Smooth muscle cell (in vitro differentiated cells): ENCODE measurements around the gene DCTN1. TPM values are rescaled to one million over a fixed set of nuclear protein-coding genes. Genes with fewer than 3 reads are reported as not detected.

Source experiments
- DNase-seq: peaks from one replicate; lab custom pipeline; 2025; ENCODE audit not compliant: unreplicated experiment; lab: John Stamatoyannopoulos, UW
- H2AFZ ChIP-seq: fragments of 200-600 bp; sonication (generic); 2 replicates; pipeline ENCODE4 v1.6.0; 2016; ENCODE audit warnings: antibody characterized with exemption, low read depth, mild to moderate bottlenecking
- H3F3A ChIP-seq: fragments of 200-600 bp; sonication (generic); 2 replicates; pipeline ENCODE4 v1.6.0; 2017; ENCODE audit warnings: antibody characterized with exemption, low read depth
- H3K27ac ChIP-seq: fragments of 200-600 bp; sonication (generic); 2 replicates; pipeline ENCODE4 v1.5.1; 2016; ENCODE audit warnings: low read depth, mild to moderate bottlenecking
- H3K27me3 ChIP-seq: fragments of 200-600 bp; sonication (generic); 2 replicates; pipeline ENCODE4 v1.6.1; 2016; ENCODE audit warnings: low read depth, mild to moderate bottlenecking
- H3K36me3 ChIP-seq: fragments of 200-600 bp; sonication (generic); 2 replicates; pipeline ENCODE4 v1.5.1; 2016; ENCODE audit warnings: low read depth
- H3K4me1 ChIP-seq: fragments of 200-600 bp; sonication (generic); 2 replicates; pipeline ENCODE4 v1.5.1; 2016; ENCODE audit warnings: low read depth
- H3K4me2 ChIP-seq: fragments of 200-600 bp; sonication (generic); 2 replicates; pipeline ENCODE4 v1.6.0; 2016; ENCODE audit warnings: mild to moderate bottlenecking
- H3K4me3 ChIP-seq: fragments of 200-600 bp; sonication (generic); 2 replicates; pipeline ENCODE4 v1.5.1; 2016; ENCODE audit warnings: mild to moderate bottlenecking
- H3K79me2 ChIP-seq: fragments of 200-600 bp; sonication (generic); 2 replicates; pipeline ENCODE4 v1.6.0; 2016; ENCODE audit warnings: low read depth, mild to moderate bottlenecking
- H3K9ac ChIP-seq: fragments of 200-600 bp; sonication (generic); 2 replicates; pipeline ENCODE4 v1.6.0; 2016; ENCODE audit warnings: low read depth
- H3K9me3 ChIP-seq: fragments of 200-600 bp; sonication (generic); replicated peaks from 2 replicates; pipeline ENCODE4 v1.5.1; 2016; ENCODE audit warnings: low read depth
- H4K20me1 ChIP-seq: fragments of 200-600 bp; sonication (generic); 2 replicates; pipeline ENCODE4 v1.6.0; 2016; ENCODE audit warnings: low read depth
- CTCF ChIP-seq: fragments of 200-600 bp; sonication (generic); IDR thresholded peaks from 2 replicates; pipeline ENCODE4 v1.5.1; 2017; ENCODE audit warnings: borderline replicate concordance, mild to moderate bottlenecking, antibody characterized with exemption; ENCODE audit not compliant: insufficient read depth, poor library complexity, severe bottlenecking
- WGBS: methylation state at CpG from one replicate; pipeline ENCODE4 v1.1.7; 2016; ENCODE audit warnings: low lambda C conversion rate; 5-methylcytosine and 5-hydroxymethylcytosine counted together
- polyA plus RNA-seq: library from polyadenylated mRNA; unstranded; fragments of >200 nt; fragmentation: Nextera tagmentation; extraction: Ambion mirVana; gene quantifications from 2 replicates; pipeline ENCODE4 v1.2.1, GENCODE V29; 2016
- total RNA-seq: library from RNA; depleted of rRNA; stranded (reverse); fragments of >200 nt; gene quantifications from 2 replicates; pipeline ENCODE4 v1.2.3, GENCODE V29; 2014

Gene DCTN1
- total and polyA plus RNA-seq, 2 experiments from 2014 or later = 65.8 to 105 TPM

GRCh38 chr2:74419345-74419744 is 39.2 kb upstream of the DCTN1 start:
- Histone ChIP-seq H3K79me2 (no peaks in the 10 kb centered on the region), H3K4me1 (peaks cover 5% of the 10 kb centered on the region), H2AFZ (no peak overlapping the region), H3K27me3 (peaks cover 4% of the 10 kb centered on the region), H3K36me3 (no peaks in the 10 kb centered on the region), H3K9me3 (no peaks in the 10 kb centered on the region), H3K4me2 (no peak overlapping the region), H3K27ac (no peak overlapping the region), H3K9ac (no peak overlapping the region), H3F3A (peaks cover 3% of the 10 kb centered on the region), H3K4me3 (no peak overlapping the region), H4K20me1 (no peaks in the 10 kb centered on the region)
- no peak for DNase-seq
- no peak for TF ChIP-seq CTCF
- 91% methylated on average over 1 of the region's 1 CpG for WGBS

DNA sequence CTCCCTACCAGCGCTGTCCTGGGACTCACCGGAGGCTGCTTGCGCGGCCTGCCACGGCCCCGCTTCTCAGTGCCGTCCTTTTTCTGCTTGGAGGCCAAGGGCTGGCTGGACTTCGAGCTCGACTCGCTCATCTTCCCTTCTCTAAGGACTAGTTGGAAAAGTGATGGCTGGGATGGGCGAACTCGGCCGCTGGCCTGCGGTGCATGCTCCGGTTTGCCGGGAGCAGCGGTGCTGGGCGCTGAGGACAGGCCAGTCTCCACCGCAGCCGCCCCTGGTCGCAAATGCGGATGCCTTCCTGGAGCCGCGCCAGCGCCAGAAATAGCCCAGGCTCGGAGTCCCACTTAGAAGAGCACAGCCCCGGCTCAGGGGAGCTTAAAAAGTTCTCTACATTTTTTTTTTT is 38.2 kb upstream of the DCTN1 start:
- Histone ChIP-seq H3K27ac (no peak overlapping the region), H3K27me3 (peaks cover 4% of the 10 kb centered on the region), H4K20me1 (no peaks in the 10 kb centered on the region), H3K9me3 (no peaks in the 10 kb centered on the region), H3K4me1 (peaks cover 5% of the 10 kb centered on the region), H2AFZ (no peak overlapping the region), H3K4me3 (no peak overlapping the region), H3K79me2 (no peaks in the 10 kb centered on the region), H3K4me2 (no peak overlapping the region), H3K9ac (no peak overlapping the region), H3K36me3 (no peaks in the 10 kb centered on the region), H3F3A (no peaks in the 10 kb centered on the region)
- TF ChIP-seq CTCF = no peak
- DNase-seq = no peak
- 94% methylated on average over 27 of the region's 27 CpGs for WGBS

DNA sequence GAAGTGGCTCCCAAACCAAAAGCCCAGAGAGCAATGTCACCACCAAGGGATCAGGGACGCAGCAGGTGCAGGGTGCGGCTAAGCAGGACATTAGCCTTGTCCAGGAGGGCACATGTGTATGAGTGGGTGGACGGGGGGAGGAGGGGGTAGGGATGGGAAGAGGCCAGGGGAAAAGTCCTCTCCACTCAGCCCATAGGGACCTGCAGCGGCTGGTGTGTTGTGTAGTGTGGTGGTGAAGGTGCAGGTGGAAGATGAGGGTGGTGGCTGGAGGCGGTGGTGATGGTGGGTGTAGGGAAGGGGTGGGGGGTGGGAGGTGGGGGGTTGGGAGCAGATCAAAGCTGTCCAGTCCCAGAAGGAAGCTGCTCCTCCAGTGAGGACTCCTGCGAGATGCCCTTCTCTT is 37.7 kb upstream of the DCTN1 start:
- peaks cover 4% of the 10 kb centered on the region for H3K27me3 ChIP-seq
- WGBS = 82% methylated on average over 3 of the region's 6 CpGs
- H3K4me2 ChIP-seq = no peak overlapping the region
- peaks cover 5% of the 10 kb centered on the region for H3K4me1 ChIP-seq
- H2AFZ ChIP-seq = no peak overlapping the region
- H3K4me3 ChIP-seq = no peak overlapping the region
- no peaks in the 10 kb centered on the region for H3K79me2 ChIP-seq
- H3K36me3 ChIP-seq = no peaks in the 10 kb centered on the region
- no peaks in the 10 kb centered on the region for H3K9me3 ChIP-seq
- no peak overlapping the region for H3K9ac ChIP-seq
- no peaks in the 10 kb centered on the region for H3F3A ChIP-seq
- no peak for TF ChIP-seq CTCF
- no peak overlapping the region for H3K27ac ChIP-seq
- no peak for DNase-seq
- no peaks in the 10 kb centered on the region for H4K20me1 ChIP-seq

GRCh38 chr2:74417197-74417596 is 37.1 kb upstream of the DCTN1 start:
- Histone ChIP-seq H3K36me3 (no peaks in the 10 kb centered on the region), H3K27me3 (peaks cover 4% of the 10 kb centered on the region), H3K4me3 (no peak overlapping the region), H2AFZ (no peak overlapping the region), H4K20me1 (no peaks in the 10 kb centered on the region), H3K4me1 (peaks cover 5% of the 10 kb centered on the region), H3K27ac (no peak overlapping the region), H3F3A (no peaks in the 10 kb centered on the region), H3K9me3 (no peaks in the 10 kb centered on the region), H3K9ac (no peak overlapping the region), H3K79me2 (no peaks in the 10 kb centered on the region), H3K4me2 (no peak overlapping the region)
- TF ChIP-seq CTCF = no peak
- DNase-seq = no peak
- WGBS = 73% methylated on average over 3 of the region's 3 CpGs
